NCI-H1417 treated with DMSO at 0.1 percent for 48 hours (cell line): Measurements from ENCODE around the gene LRRC2.
"Not testable (repeated sequence)": the region's sequence is repeated elsewhere in the genome, so short reads cannot be mapped to it uniquely, and the experiment has no call there.

Experiments used
- DNase-seq: peaks from one replicate; lab custom pipeline; 2025; lab: John Stamatoyannopoulos, UW

Gene LRRC2

GRCh38 chr3:46566040-46566641, at the start of gene LRRC2:
LRRC2 (minus strand) TSS chr3:46566302; CDS start chr3:46551591, 14,711 bp downstream.
- no peak for DNase-seq

GRCh38 chr3:46615050-46615775, 49.1 kb upstream of the LRRC2 start:
- no peak for DNase-seq

- DNase-seq, result no peak
Measured at GRCh38 chr3:46614431-46614830, 48.3 kb upstream of the LRRC2 start.

- DNase-seq, result no peak
Measured at GRCh38 chr3:46613313-46614005, 47.4 kb upstream of the LRRC2 start.

GRCh38 chr3:46612324-46612723, 46.2 kb upstream of the LRRC2 start, which contains the start of gene FAM240A:
FAM240A (plus strand) TSS chr3:46612525; CDS start chr3:46612684, 159 bp downstream.
- no peak for DNase-seq

GRCh38 chr3:46609944-46610722, 44.0 kb upstream of the LRRC2 start:
- DNase-seq, result no peak

GRCh38 chr3:46609212-46609721, 43.2 kb upstream of the LRRC2 start:
- DNase-seq, result no peak

- DNase-seq, result no peak
Measured at GRCh38 chr3:46607603-46608028, 41.5 kb upstream of the LRRC2 start.

GRCh38 chr3:46604127-46604526, 38.0 kb upstream of the LRRC2 start:
- no peak for DNase-seq

GRCh38 chr3:46603446-46604046, 37.4 kb upstream of the LRRC2 start:
- DNase-seq, result no peak

GRCh38 chr3:46599590-46599989, 33.5 kb upstream of the LRRC2 start:
- no peak for DNase-seq

GRCh38 chr3:46595819-46596314, 29.8 kb upstream of the LRRC2 start:
- no peak for DNase-seq

- no peak for DNase-seq
Measured at GRCh38 chr3:46594723-46595122, 28.6 kb upstream of the LRRC2 start.

GRCh38 chr3:46593979-46594378, 27.9 kb upstream of the LRRC2 start:
- DNase-seq, result no peak

GRCh38 chr3:46593274-46593862, 27.3 kb upstream of the LRRC2 start:
- DNase-seq, result no peak

- not testable (repeated sequence) for DNase-seq
Measured at GRCh38 chr3:46587268-46587667, 21.2 kb upstream of the LRRC2 start.

GRCh38 chr3:46586738-46587246, 20.7 kb upstream of the LRRC2 start:
- DNase-seq, result no peak

- DNase-seq, result no peak
Measured at GRCh38 chr3:46585799-46586693, 19.9 kb upstream of the LRRC2 start.

- DNase-seq, result no peak
Measured at GRCh38 chr3:46584598-46585467, 18.7 kb upstream of the LRRC2 start.
